ENCODE results near the gene LRCH3.
"Not testable (repeated sequence)": the region's sequence is repeated elsewhere in the genome, so short reads cannot be mapped to it uniquely, and the experiment has no call there.

Gene LRCH3

DNA sequence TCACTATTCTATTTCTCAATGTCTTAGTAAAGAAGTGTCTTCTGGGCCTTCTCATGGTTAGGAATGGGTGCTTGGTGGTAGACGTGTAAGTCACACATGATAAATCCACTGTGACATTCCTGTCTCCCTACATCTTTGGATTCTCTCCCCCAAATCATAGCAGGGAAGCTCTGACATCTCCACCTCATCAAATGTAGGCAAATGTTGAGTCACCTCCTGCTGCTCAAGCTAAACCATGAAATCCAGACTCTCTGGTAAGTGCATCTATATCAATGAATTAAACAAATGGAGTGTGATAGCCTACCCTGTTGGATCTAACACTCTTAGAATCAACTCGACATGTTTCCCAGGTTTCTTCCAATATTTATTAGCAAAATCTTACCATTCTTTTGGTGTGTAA is 116.1 kb downstream of the LRCH3 start:
- Histone ChIP-seq H3K4me3 (no peak overlapping the region), H3K27ac (peak overlapping the region in 1 of 21 experiments; percentile 13)

DNA sequence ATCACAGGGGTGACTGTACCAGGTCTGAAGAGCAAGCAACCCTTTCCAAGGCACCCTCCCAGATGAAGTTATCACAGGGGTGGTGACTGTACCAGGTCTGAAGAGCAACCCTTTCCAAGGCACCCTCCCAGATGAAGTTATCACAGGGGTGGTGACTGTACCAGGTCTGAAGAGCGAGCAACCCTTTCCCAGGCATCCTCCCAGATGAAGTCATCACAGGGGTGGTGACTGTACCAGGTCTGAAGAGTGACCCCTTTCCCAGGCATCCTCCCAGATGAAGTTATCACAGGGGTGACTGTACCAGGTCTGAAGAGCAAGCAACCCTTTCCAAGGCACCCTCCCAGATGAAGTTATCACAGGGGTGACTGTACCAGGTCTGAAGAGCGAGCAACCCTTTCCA is 117.5 kb downstream of the LRCH3 start:
- not testable (repeated sequence) for H3K4me3 ChIP-seq, H3K27ac ChIP-seq

DNA sequence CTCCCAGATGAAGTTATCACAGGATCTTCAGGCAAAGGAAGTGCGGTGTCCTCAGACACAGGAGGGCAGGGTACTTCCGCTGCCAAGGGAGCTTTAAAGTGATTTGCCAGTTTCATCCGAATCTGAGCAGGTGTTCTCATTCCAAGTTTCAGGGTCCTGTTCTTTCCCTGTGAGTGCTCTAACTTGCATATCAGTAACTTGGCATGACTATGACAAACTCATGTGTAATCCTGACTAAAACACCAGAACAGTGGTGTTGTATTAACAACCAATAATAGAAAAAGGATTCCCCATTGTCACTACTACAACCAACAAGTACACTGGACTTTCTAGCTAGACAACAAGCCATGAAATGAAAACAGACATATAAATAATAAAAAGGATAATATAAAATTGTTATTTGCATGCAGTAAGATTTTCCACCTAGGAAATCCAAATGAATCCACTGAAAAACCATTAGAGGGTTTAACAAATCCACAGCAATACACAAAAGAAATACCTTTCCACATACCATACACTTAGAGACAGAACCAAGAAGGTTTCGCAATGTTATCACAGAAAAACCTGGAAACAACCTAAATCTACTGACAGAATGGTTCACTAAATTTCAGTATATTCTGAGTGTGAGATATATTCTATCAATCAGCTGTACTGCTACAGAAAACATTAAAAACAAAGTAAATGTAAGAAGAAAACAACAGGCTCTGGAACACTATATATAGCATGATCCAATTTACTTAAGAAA is 118.1 kb downstream of the LRCH3 start:
- Histone ChIP-seq H3K27ac (no peak overlapping the region), H3K4me3 (no peak overlapping the region)

DNA sequence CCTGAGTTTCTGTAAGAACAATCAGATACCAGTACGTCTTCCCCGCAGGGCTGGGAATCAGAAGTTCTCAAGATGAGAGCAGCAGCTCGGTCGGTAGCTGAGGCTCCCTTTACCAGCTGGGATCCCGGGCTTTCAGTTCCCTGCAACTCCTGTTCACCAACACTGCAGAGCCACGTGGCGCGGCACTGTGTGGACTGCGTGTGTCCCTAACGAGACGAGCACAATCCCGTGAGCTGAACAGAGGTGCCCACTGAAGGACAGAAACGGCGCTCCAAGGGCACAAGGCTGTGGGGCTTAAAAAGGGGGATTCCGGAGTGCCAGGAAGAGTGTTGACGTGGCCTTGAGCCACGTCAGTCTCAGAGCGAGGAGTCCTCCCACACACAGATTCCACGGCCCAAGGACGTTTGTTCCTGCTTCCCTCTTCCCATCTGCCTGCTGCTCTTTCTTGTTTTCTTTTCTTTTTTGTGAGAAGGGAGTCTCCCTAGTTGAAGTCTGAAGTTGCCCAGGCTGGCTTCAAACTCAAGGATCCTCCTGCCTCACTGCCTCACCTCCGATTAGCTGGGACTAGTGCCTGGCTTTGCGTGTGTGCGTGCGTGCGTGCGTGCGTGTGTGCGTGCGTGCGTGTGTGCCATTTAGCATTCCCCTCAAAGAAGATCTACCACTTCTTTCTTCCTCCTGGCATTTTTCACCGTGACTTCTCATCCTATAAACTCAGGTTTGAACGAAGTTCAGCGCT is 121.9 kb downstream of the LRCH3 start:
- Histone ChIP-seq H3K4me3 (peak overlapping the region in 2 of 7 experiments; percentile 2 to 28), H3K27ac (peak overlapping the region in 3 of 21 experiments; percentile 45 to 55 (median 47))

DNA sequence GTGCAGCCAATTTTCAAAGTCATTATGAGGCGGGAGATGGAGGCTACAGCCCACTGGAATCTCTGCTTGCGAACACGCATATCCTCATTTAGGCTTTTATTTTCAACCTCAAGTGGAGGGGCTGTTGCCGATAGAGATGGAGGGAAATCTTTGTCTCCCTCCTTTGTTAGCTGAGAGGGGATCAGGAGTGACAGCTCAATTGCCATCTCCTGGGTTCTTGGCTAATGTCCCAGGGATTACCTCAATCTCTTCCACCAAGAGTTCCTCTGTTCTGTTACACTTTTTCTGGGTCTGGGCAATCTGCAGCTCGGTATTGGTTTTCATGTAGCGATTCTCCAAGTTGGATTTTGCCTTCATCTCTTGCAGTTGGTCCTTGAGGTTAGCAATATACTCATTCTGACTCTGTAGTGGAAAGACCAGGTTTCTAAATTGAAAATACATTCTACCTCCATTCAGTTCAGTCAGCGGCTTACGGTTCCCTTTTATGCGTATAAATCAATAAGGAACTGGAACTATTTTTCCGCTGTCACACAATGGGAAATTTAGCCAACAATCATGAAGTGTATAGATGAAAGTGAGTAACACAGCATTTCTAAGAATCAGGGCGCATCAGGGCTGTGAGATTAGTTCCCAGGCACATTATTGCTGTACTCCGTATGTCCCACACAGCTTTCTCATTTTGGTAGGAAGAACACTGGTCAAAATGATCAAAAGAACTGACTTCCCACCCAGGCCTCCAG is 122.8 kb downstream of the LRCH3 start:
- H3K4me3 ChIP-seq, result no peak overlapping the region
- H3K27ac ChIP-seq, result no peak overlapping the region

DNA sequence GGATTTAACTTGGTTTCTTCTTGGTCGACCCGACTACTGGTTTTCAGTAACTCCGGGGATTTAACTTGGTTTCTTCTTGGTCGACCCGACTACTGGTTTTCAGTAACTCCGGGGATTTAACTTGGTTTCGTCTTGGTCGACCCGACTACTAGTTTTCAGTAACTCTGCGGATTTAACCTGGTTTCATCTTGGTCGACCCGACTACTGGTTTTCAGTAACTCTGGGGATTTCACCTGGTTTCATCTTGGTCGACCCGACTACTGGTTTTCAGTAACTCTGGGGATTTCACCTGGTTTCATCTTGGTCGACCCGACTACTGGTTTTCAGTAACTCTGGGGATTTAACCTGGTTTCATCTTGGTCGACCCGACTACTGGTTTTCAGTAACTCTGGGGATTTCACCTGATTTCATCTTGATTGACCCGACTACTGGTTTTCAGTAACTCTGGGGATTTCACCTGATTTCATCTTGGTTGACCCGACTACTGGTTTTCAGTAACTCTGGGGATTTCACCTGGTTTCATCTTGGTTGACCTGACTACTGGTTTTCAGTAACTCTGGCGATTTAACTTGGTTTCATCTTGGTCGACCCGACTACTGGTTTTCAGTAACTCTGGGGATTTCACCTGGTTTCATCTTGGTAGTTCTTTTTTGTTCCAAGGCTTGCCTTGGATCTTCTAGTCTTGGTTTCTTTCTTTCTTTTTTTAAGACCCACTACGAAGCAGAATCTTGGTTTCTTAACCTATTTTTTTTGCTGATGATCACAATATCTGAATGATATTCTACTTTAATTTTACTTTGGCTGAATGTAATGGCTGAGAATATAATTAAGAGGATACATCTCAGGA is 130.6 kb downstream of the LRCH3 start:
- not testable (repeated sequence) for H3K27ac ChIP-seq, H3K4me3 ChIP-seq

DNA sequence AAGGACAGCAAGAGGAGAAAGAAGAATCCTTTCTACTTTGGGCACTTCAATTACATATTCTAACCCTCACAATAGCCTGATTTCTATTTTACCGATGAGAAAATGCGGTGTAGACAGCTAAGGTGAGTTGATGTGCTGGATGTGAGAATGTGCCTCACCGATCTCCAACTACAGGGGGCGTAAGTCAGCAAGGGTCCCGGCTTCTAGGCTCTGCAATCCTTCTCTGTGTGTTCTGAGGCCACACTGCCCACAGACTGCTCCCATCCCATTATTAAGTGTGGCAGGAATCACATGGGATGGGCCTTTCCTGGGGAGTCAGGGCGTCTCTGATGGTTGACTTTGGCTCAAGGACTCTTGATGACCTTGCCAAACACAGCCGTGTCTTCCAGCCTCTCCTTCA is 135.4 kb downstream of the LRCH3 start:
- Histone ChIP-seq H3K4me3 (no peak overlapping the region), H3K27ac (no peak overlapping the region)

DNA sequence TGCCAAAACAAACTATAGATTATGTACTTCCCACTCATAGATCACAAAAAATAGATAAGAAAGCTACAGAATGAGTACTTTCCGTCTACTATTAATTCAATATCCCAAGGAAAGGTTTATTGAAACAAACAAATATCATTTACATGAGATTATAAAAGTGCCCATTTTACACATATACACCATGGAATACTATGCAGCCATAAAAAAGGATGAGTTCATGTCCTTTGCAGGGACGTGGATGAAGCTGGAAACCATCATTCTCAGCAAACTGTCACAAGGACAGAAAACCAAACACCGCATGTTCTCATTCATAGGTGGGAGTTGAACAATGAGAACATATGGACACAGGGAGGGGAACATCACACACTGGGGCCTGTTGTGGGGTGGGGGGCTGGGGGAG is 136.5 kb downstream of the LRCH3 start:
- H3K4me3 ChIP-seq, H3K27ac ChIP-seq: not testable (repeated sequence)

DNA sequence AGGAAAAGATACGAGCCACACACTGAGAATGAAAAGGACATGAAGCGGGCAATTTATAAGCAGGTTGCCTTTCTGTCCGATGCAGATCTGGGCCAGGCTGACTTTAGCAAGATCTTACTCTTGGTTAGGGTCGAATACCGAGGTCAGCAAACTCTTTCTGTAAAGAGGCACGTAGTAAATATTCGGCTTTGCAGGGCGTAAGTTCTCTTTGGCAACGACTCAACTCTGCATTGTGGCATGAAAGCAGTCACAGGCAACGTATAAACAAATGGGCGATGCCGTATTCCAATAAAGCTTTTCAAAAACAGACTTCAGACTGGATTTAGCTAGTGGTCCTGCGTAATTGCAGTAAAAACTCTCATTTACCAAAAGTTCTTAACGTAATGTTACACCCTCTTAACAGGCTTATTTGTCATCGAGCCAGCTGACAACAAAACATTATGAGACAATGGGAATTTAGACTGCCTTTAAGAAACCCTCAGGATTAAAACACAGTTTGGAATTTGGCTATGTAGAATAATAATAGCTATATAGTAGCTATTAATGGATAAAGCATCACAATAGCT is 145.8 kb downstream of the LRCH3 start:
- H3K4me3 ChIP-seq, result no peak overlapping the region
- no peak overlapping the region for H3K27ac ChIP-seq

Data from skin epidermis (tissue), 12 donors.